Right lobe of liver (tissue), 4 donors: Measurements from ENCODE around the gene REM1.

Experiments used
- CTCF ChIP-seq, 4 donors: fragments of 200-600 bp in 3 of 4; fragments of 450-650 bp in 1 of 4; IDR thresholded peaks; one replicate each; pipeline versions ENCODE4 v1.5.1 to v1.8.0; 2016 to 2022; ENCODE audit warnings: antibody characterized with exemption in 4 of 4, mild to moderate bottlenecking in 2 of 4
- POLR2A ChIP-seq: fragments of 450-650 bp; IDR thresholded peaks from one replicate; pipeline ENCODE4 v1.6.1; 2017; ENCODE audit warnings: antibody characterized with exemption, mild to moderate bottlenecking
- donor health status: DM: no; HTN: no; CAD: no.
- donor health status: DM: no; HTN: no; CAD: no.
- donor health status: DM: no; HTN: yes; CAD: no.

GRCh38 chr20:31516651-31517050 is 41.6 kb downstream of the REM1 start:
- TF ChIP-seq CTCF (IDR thresholded peaks at IDR 0.05) = no peak
- no peak for TF ChIP-seq POLR2A
